GM12878 (cell line): ENCODE results near the gene CCDC187. TPM values are rescaled to one million over a fixed set of nuclear protein-coding genes. Genes with fewer than 3 reads are reported as not detected.

Source experiments
- ATAC-seq: fragments of 200-7000 bp; cut with Tn5 transposase; 3 replicates; pipeline ENCODE4 v1.9.1; 2020; ENCODE audit warnings: mild to moderate bottlenecking, moderate library complexity
- BruUV-seq: library from RNA; stranded (reverse); fragments of 400-500 nt; replicated peaks from 2 replicates; lab custom pipeline; 2021; lab: Mats Ljungman, UMichigan
- CTCF ChIA-PET: fragments of 300-600 bp; sonication (Branson Sonifier 250); formaldehyde crosslinking; extraction: SDS; loops from one replicate; lab custom pipeline; 2021; ENCODE audit warnings: inconsistent platforms; lab: Yijun Ruan, JAX
- POLR2A ChIA-PET: fragments of 350-600 bp; formaldehyde crosslinking; extraction: SDS; loops from one replicate; lab custom pipeline; 2021; ENCODE audit warnings: inconsistent platforms; lab: Charles Lee
- RAD21 ChIA-PET: fragments of 300-600 bp; sonication (Branson Sonifier 250); formaldehyde crosslinking; loops from one replicate; lab custom pipeline; 2023; ENCODE audit warnings: antibody characterized with exemption; ENCODE audit not compliant: unreplicated experiment; lab: Charles Lee
- SMC1A ChIA-PET: fragments of 300-600 bp; sonication (Branson Sonifier 250); formaldehyde crosslinking; loops from one replicate; lab custom pipeline; 2023; ENCODE audit not compliant: unreplicated experiment, uncharacterized antibody; lab: Charles Lee
- DNase-seq: peaks from one replicate; pipeline ENCODE4 v3.0.0-alpha.2; 2011; ENCODE audit warnings: low read depth, low spot score
- FAIRE-seq: peaks from 3 replicates; lab custom pipeline; 2011; peaks lifted over from hg19 to GRCh38; lab: Jason Lieb, UNC
- H2AFZ ChIP-seq: 2 replicates; pipeline ENCODE4 v1.6.0; 2011; ENCODE audit warnings: low read depth, low read length, control low read depth; ENCODE audit not compliant: control insufficient read depth
- H3K27ac ChIP-seq: 2 replicates; pipeline ENCODE4 v1.5.1; 2011; ENCODE audit warnings: control low read depth; ENCODE audit not compliant: control insufficient read depth, insufficient read depth
- H3K27me3 ChIP-seq, 2 experiments: replicated peaks in 1 of 2; 2 replicates each; pipeline versions ENCODE4 v1.6.0 to v1.6.1; 2011; ENCODE audit warnings: low read length in 1 of 2; ENCODE audit not compliant: control insufficient read depth in 2 of 2, insufficient read depth in 2 of 2
- H3K36me3 ChIP-seq, 2 experiments: 2 replicates each; pipeline ENCODE4 v1.5.1; 2011; ENCODE audit warnings: low read length in 1 of 2; ENCODE audit not compliant: control insufficient read depth in 2 of 2, insufficient read depth in 2 of 2
- H3K4me1 ChIP-seq: 2 replicates; pipeline ENCODE4 v1.6.1; 2011; ENCODE audit warnings: mild to moderate bottlenecking, low read length, moderate library complexity, mixed read lengths; ENCODE audit not compliant: control insufficient read depth, insufficient read depth
- H3K4me2 ChIP-seq: 2 replicates; pipeline ENCODE4 v1.6.0; 2011; ENCODE audit warnings: control low read depth; ENCODE audit not compliant: control insufficient read depth, insufficient read depth
- H3K4me3 ChIP-seq: fragments of 200-600 bp; sonication (generic); 2 replicates; pipeline ENCODE4 v1.5.1; 2016
- H3K79me2 ChIP-seq: 2 replicates; pipeline ENCODE4 v1.6.0; 2011; ENCODE audit warnings: low read length; ENCODE audit not compliant: control insufficient read depth, insufficient read depth
- H3K9ac ChIP-seq: 2 replicates; pipeline ENCODE4 v1.8.0; 2011; ENCODE audit warnings: low read length, control low read depth, mixed read lengths; ENCODE audit not compliant: control insufficient read depth, insufficient read depth
- H3K9me3 ChIP-seq: replicated peaks from 3 replicates; pipeline ENCODE4 v1.5.1; 2011; ENCODE audit warnings: mild to moderate bottlenecking, low read length; ENCODE audit not compliant: control insufficient read depth, insufficient read depth
- H4K20me1 ChIP-seq: 2 replicates; pipeline ENCODE4 v1.6.0; 2011; ENCODE audit not compliant: control insufficient read depth, insufficient read depth
- E2F8 ChIP-seq: fragments of 450-650 bp; IDR thresholded peaks from 2 replicates; pipeline ENCODE4 v1.6.1; 2018; ENCODE audit warnings: mild to moderate bottlenecking, low read depth, moderate library complexity; ENCODE audit not compliant: partially characterized antibody
- KDM1A ChIP-seq: fragments of 200-600 bp; sonication (generic); IDR thresholded peaks from 2 replicates; pipeline ENCODE4 v1.6.1; 2016; ENCODE audit warnings: borderline replicate concordance
- MYB ChIP-seq: fragments of 150-350 bp; IDR thresholded peaks from 2 replicates; pipeline ENCODE4 v1.6.1; 2014; ENCODE audit warnings: mild to moderate bottlenecking, low read depth, low read length, borderline replicate concordance
- SKIL ChIP-seq: fragments of 450-650 bp; IDR thresholded peaks from 2 replicates; pipeline ENCODE4 v1.6.1; 2017; ENCODE audit warnings: mild to moderate bottlenecking, low read depth, inconsistent platforms; ENCODE audit not compliant: poor library complexity, severe bottlenecking
- WGBS: methylation state at CpG from one replicate; pipeline ENCODE4 v1.1.6; 2016; ENCODE audit warnings: low lambda C conversion rate; ENCODE audit not compliant: insufficient replicate concordance, insufficient coverage; ENCODE audit errors: missing lambda C conversion rate; 5-methylcytosine and 5-hydroxymethylcytosine counted together
- in situ Hi-C: fragments of 300-500 bp; cut with MboI; formaldehyde crosslinking; loops from 9 replicates; pipeline ENCODE4 v1.14.3; 2018; ENCODE audit warnings: mixed read lengths
- intact Hi-C: fragments of 100-400 bp; cut with micrococcal nuclease; formaldehyde crosslinking; loops from one replicate; pipeline ENCODE4 v1.14.2; 2022; ENCODE audit not compliant: unreplicated experiment
- polyA plus RNA-seq, 11 experiments: library from polyadenylated mRNA; depleted of rRNA in 4 of 11; unstranded in 6 of 11; stranded (reverse) in 5 of 11; fragments of >200 nt; fragmentation: Nextera tagmentation in 4 of 11; fragmentation: Illumina TruSeq in 1 of 11; extraction: Ambion mirVana in 4 of 11; extraction: Trizol in 1 of 11; gene quantifications; 1 replicate in 1 of 11; 2 replicates in 10 of 11; pipeline versions ENCODE4 v1.2.1 to v1.2.3, GENCODE V29; 2011 to 2016; ENCODE audit warnings: inconsistent platforms in 2 of 11, missing spikeins in 2 of 11, low read depth in 1 of 11
- total RNA-seq, 4 experiments: library from RNA; depleted of rRNA in 3 of 4; stranded (reverse); fragments of >200 nt in 3 of 4; fragmentation: Illumina TruSeq in 1 of 4; extraction: Trizol in 1 of 4; gene quantifications; 2 replicates each; pipeline versions ENCODE4 v1.2.1 to v1.2.3, GENCODE V29; 2013 to 2021
- TF ChIP-seq, protein P1 (sequence below): IDR thresholded peaks from 2 replicates; pipeline ENCODE4 v1.6.1; 2011; ENCODE audit warnings: borderline replicate concordance, low read depth, mild to moderate bottlenecking, moderate library complexity, mixed read lengths, low read length; ENCODE audit not compliant: insufficient read depth; ENCODE audit errors: extremely low read length

CCDC187 gene
- total and polyA plus RNA-seq, 10 of the 15 experiments (the other 5 are each of a cell fraction or from before 2014, with no cell fraction given), result 0.04 to 0.23 (median 0.04) TPM; not detected in 7

DNA sequence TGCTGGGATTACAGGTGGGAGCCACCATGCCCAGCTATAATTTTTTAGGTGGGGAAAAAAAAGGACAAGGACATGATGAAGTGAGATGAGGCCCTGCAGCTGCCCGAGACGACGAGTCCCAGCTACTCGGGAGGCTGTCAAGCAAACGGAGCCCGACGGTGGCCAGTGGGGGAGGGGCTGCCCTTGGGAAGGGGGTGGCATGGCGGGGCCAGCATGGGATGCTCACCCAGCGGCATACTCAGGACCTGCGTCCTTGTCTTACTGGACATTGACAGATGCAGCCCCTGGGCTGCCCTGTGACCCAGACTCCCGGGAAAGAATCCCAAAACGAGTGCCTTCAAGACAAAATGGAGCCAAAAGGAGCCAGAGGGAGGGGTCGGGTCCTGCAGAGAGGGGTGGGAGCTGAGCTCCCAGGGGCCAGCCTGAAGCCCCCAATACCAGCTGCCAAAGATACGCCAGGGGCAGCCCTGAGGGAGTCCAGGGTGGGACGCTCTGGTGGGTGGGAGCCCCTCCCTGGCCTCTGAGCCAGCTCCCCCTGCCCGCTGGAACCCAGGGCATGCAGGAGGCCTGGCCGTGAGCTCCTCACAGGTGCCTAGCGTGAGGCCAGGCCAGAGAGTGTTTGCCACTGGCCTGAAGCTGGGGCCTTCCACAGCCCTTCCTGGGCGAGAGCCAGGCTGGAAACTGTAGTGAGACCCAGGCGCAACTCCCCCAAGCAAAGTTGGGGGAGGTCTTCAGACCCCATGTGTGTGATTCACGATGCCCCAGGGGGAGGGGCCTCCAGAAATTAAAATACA lies 15.7 kb downstream of the CCDC187 start:
- no peak overlapping the region for H3K4me2 ChIP-seq
- 57% methylated on average over 21 of the region's 21 CpGs for WGBS

More for the DNA sequence above, 15.7 kb downstream of the CCDC187 start:
- Histone ChIP-seq H3K4me3 (no peak overlapping the region), H3K27me3 (no peaks in the 10 kb centered on the region), H2AFZ (no peak overlapping the region), H3K9ac (no peak overlapping the region), H3K4me1 (no peaks in the 10 kb centered on the region), H4K20me1 (no peaks in the 10 kb centered on the region), H3K79me2 (no peaks in the 10 kb centered on the region), H3K27ac (no peak overlapping the region), H3K9me3 (no peaks in the 10 kb centered on the region; the same call in 2 of the 3 replicates), H3K36me3 (no peaks in the 10 kb centered on the region)
- ChIA-PET SMC1A (no interaction called here), CTCF (no interaction called here), RAD21 (no interaction called here), POLR2A (no interaction called here)
- in situ Hi-C loops, result no loop called here
- no peak for DNase-seq
- TF ChIP-seq, protein P1, sequence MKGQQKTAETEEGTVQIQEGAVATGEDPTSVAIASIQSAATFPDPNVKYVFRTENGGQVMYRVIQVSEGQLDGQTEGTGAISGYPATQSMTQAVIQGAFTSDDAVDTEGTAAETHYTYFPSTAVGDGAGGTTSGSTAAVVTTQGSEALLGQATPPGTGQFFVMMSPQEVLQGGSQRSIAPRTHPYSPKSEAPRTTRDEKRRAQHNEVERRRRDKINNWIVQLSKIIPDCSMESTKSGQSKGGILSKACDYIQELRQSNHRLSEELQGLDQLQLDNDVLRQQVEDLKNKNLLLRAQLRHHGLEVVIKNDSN, result no peak
- no peak for TF ChIP-seq E2F8
- TF ChIP-seq SKIL, result no peak
- no peak for TF ChIP-seq KDM1A
- TF ChIP-seq MYB, result no peak
- FAIRE-seq, result no peak
- intact Hi-C loops, result loop anchor here (10.0 kb wide), 1 partner anchor 323 kb away; the partner anchor contains the start of gene UBAC1
- no peak for ATAC-seq
- no TSS peak for BruUV-seq
